HG03565 (cell line): Measurements from ENCODE around the gene AFDN.
"Not testable (repeated sequence)": the region's sequence is repeated elsewhere in the genome, so short reads cannot be mapped to it uniquely, and the experiment has no call there.

Experiments
- ATAC-seq: cut with Tn5 transposase; IDR thresholded peaks from one replicate; pipeline ENCODE4 v1.9.1; 2021; ENCODE audit warnings: mild to moderate bottlenecking, moderate library complexity; ENCODE audit not compliant: unreplicated experiment

The AFDN gene

DNA sequence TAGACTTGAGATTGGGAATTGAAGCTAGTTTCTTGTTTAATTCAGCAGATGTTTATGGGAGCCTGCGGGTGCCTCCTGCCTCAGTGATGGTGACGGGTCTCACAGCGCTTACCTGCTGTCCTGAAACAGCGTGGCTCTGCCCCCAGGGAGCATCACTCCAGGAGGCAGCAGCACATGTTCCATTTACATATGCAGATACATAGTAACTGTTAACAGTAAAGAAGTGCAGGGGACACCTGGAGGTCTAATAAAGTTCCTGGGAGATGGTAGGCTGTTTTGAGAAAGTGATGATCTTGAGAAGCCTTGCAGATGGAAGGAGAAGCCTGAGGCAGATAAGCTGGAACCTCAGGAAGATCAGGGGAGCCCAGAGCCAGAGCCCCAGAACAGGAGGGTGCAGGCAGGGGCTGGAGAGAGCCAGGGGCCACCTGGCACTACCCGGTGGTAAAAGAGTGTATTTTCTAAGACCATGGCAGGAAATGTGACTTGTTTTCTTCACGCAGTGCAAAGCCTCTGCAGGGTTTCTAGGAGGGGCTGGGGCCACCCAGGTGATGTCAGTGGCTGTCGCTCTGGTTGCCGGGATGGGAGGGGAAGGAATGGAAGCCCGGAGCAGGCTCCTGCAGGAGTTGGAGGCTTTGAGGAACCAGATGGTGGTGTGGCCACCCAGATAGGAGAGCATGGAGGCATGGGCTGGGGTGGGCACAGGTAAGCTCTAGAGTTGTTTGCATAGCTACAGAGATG, 146.6 kb downstream of the AFDN start:
- ATAC-seq = no peak

DNA sequence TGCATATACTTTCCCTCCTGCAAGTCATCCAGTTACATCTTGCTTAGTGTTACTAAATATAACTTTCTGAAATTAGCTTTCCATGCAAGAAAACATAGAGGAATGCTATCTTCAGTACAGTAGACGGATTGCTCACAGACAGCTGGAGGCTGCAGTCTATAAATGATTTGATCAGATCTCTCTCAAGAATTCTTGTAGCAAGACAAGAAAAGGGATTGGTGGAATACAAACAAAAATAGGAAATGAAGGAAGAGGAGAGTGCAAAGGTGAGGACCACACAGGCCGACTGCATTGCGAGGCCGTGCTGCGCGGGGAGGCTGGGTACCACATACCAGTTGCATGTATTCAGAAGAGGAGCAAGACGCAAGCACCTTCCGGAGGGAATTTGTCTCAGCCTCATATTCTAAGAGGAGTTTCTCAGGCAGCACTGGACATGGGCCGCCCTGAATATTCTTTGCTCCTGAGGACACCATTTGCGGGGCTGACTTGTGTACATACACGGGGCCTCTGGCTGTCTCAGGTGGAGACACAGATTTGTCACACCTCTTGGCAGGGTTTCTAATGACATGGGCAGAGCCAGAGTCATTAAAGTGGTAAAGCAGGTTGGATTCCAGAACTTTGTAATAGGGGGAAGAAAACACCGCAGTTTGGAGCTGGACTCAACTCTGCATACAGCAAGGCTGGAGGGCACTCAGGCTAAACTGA, 148.1 kb downstream of the AFDN start:
- ATAC-seq = no peak

DNA sequence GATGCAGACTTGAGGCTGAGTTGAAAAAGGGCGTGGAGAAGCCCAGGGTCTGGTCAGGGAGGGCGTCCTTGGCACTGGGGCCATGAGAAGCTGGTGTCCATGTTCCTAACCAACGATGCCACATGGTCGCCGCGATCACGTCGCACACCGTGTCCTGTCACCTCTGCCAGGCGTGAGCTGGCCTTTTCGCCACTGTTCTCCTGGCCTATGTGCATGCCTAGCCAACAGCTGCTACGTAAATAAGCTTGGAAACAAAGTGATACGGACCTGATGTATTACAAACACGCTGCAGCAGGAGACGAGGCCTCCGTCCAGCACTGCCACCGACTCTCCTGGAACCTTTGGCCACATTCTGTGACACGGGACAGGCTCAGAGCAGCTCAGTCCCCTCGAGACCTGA, 148.7 kb downstream of the AFDN start:
- no peak for ATAC-seq

DNA sequence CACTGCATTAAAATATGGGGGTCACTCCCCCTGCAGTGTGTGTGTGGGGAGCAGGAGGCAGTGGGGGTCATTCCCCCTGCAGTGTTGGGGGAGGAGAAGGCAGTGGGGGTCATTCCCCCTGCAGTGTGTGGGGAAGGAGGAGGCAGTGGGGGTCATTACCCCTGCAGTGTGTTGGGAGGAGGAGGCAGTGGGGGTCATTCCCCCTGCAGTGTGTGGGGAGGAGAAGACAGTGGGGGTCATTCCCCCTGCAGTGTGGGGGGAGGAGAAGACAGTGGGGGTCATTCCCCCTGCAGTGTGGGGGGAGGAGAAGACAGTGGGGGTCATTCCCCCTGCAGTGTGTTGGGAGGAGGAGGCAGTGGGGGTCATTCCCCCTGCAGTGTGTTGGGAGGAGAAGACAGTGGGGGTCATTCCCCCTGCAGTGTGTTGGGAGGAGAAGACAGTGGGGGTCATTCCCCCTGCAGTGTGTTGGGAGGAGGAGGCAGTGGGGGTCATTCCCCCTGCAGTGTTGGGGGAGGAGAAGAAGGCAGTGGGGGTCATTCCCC, 149.5 kb downstream of the AFDN start:
- not testable (repeated sequence) for ATAC-seq

DNA sequence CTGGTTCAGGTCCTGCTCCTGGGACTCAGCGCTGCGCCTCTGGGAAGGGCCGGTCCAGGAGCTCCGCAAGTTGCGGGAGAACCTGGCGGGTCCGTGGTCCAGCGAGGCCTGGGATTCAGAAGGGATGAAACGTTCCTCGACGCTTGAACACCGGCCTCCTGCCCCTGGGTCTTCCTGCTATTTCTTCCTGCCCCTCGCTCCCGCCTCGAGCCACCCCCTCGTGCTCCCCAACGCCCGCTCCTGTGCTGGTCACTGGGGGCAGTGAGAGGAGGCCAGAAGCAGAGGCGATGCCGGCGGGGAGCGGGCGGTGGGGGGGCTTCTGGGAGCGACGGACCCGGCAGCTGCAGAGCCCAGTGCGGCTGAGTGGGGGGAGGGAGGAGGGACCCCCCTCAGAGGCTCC, 150.0 kb downstream of the AFDN start:
- no peak for ATAC-seq

DNA sequence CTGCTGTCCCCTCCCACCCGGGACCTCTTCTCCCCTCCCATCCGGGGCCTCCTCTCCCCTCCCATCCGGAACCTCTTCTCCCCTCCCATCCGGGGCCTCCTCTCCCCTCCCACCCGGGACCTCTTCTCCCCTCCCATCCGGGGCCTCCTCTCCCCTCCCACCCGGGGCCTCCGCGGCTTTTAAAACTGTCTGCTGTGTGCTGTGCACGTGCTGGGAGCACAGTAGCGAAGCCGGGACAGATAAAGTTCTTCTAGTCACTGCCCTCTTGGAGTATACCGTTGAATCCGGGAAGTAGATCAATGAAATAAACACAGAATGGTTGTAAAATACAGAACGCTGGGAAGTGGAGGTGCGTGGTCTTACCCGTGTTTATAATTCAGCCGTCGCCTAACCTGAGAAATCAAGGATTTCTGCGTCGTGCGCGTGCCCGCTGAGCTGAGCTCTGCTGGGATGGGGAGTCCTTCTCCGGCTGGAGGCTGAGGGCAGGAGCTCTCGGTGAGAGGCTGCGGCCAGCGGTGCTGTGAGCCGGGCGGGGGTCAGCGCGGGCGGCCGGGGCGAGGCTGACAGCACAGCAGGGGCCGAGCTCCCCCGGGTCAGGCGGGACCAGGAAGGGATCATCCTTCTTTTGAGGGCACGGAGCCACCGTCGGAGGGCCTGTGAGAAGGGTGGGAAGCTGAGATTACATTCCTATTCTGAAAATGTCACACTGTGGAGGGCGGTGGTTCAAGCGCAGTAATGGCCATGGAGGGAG, 151.2 kb downstream of the AFDN start:
- no peak for ATAC-seq

DNA sequence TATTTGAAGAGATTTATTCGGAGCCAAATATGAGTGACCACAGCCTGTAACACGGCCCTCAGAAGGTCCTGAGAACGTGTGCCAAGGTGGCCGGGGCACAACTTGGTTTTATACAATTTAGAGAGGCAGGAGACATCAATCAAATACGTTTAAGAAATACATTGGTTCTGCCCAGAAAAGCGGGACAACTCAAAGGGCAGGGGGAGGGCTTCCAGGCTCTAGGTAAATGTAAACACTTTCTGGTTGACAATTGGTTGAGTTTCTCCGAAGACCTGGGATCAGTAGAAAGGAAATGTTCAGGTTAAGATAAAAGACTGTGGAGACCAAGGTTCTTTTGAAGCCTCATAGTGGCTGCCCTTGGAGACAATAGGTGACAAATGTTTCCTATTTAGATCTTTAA, 151.9 kb downstream of the AFDN start:
- no peak for ATAC-seq

DNA sequence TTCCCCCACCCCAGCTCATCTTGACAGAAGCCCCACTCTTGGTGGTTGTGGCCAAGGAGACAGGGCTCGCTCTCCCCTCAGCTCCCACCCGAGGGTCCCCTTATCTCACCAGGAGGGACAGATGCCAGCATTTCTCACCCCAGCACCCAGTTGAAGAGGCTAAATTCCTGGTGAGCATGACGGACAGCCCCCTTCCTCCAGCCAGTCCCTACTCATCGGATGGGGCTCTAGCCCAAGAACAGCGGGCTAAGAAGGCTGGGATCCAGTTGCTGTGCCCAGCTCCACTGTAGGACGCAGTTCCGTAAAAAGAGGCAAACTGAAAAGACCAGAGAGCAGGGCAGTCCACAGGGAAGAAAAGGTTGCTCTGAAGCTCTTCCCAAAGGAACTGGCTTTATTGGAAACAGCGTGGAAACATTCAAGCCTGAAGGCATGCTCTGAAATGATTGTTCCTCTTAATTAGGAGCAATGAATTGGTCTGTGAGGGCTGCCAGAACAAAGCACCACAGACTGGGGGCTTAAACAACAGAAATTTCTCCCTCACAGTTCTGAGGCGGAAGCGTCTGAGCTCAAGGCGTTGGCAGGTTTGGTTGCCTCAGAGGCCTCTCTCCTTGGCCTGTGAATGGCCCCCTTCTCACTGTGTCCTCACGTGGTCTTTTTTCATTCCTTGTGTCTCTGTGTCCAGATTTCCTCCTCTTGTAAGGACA, 152.9 kb downstream of the AFDN start:
- ATAC-seq = no peak

DNA sequence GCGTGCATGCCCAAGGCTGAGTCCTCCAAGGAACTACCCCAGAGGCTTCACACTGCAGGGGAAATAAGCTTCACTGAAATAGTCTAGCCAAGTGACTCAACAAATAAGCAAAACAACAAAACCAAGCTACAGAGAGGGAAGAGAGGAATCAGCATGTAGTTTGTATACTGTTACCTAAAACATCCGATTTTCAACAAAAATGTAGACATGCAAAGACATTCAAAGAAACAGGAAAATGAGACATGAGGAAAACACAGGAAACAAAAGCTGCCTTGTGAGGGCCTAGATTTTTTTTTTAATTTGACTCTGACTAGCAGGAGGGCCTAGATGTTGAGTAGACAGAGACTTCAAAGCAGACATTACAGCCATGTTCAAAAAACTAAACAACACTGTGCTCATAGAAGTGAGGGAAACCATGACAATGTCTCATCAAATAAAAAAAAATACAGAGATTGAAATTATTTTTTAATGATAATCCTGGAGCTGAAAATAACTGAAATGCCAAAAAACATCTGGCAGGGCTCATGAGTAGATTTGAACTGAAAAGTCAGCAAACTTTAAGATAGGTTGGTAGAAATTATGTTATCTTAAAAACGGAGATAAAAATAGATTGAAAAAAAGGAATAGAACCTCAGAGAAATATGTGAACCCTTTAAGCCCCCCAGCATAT, 154.3 kb downstream of the AFDN start:
- ATAC-seq = no peak

DNA sequence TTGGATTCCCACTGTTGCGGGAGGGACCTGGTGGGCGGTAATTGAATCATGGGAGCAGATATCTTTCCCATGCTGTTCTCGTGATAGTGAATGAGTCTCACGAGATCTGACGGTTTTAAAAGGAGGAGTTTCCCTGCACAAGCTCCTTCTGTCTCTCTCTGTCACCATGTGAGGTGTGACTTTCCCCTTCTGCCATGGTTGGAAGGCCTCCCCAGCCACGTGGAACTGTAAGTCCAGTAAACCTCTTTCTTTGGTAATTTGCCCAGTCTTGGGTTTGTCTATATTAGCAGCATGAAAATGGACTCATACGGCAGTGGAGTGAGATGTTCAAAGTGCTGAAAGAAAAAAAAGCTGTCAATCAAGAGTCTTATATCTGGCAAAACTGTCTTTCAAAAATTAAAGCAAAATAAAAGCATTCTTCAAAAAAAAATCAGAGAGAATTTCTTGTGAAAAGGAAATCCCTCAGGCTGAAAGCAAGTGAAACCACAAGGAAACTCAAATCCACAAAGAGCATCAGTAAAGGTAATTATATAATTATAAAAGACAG, 155.3 kb downstream of the AFDN start:
- no peak for ATAC-seq

DNA sequence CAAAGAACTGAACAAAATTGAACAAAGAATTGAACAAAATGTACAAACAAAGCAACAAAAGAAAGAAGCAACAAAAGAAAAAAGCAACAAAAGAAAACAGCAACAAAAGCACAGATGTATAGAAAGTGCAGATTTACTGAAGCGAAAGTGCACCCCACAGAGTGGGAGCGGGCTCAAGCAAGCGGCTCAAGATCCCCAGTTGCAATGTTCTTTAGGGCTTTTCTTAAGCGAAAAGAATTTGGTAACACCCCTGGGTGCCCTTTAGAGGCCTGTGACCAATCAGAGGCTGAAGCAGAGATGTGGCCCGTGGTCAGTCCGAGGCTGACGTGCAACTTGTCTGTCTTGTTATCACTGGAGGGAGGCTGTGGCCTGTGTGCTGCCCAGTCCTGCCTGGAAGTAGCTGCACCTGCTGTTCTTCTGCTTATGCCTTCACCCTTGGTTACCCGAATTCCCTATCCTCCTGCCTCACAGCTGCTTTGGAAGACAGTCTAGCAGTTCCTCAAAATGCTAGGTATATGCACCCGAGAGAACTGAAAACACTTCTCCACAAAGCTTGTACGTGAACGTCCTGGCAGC, 157.5 kb downstream of the AFDN start:
- ATAC-seq = no peak

DNA sequence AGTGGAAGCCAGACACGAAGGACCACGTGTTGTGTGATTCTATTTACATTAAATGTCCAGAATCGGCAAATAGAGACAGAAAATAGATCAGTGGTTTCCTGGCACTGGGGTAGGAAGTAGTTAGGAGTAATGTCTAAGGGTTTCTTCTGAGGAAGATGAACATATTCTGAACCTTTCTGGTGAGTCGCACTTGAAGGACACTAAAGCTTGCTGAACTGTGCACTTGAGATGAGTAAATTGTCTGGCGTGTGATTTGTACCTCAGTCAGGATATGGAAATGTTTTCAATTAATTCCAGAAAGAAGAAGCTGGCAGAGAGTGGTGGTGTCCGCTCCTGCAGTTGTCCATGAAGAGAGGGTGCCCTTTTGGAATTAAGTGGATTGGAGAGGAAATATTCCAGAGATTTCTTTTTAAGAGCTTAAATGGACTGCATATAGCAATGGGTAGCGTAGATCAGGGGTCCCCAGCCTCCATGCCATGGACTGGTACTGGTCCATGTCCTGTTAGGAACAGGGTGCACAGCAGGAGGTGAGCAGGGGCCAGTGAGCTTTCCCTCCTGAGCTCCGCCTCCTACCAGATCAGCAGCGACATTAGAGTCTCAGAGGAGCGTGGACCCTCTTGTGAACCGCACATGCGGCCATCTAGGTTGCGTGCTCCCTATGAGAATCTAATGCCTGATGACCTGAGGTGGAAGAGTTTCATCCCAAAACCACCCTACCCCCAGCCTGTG, 158.3 kb downstream of the AFDN start:
- ATAC-seq = no peak

DNA sequence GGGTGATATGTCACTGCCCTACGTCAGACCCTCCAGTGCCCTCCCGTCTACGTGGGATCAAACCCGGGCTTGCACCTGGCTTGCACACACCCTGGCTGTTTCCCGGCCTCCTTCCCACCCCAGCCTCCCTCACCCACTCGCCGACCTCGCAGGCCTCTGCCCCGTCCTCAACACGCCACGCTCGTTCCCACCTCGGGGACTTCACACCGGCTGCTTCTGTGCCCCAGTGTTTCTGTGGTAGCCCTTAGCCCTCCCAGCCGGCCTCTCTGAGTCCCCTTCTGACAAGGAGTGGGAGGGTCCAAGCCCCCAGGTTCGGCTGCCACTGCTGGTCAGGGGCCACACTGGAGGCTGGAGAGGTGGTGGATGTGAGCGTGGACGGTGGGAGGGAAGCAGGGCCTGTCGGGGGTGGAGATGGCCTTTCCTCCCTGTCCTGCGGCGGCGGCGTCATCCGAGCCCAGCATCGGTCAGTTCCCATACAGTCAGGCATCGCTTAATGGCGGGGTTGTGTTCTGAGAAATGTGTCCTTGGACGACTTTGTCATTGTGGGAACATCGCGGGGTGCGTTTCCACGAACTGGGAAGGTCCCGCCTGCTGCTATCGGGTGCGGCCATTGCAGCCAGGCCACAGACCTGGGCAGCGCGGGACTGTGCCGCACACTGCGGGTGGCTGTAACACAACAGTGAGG, 159.3 kb downstream of the AFDN start:
- ATAC-seq = no peak

DNA sequence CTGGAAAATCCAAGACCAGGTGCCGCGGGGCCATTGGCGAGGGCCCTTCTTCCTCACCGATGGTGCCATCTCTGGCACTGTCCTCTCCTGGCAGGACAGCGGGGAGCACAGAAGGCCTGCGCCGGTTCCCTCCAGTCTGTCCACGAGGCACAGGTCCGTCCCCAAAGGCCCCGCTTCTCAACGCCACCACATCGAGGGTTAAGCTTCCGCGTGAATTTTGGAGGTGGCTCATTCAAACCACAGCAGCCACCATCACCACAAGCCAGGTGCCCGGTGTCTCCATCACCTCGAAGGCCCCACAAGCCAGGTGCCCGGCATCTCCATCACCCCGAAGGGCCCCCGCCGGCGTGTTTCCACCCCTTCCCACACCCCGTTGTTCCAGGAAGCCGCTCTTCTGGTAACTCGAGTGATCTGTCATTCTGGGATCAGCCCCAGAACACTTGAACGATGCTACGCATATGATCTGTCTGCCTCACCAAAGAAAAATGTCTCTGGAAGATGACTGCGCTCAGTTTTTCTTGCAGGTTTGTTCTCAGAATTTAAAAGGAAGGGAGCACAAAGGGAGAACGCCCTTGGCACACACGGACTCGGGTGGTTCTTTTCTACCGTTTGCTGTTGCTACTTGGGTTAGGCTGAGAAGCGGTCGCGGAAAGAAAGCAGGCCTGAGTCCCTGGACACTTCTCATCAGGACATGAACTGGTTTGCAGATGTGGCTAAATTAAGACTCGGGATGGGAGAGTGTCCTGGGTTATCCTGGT, 160.9 kb downstream of the AFDN start:
- no peak for ATAC-seq

DNA sequence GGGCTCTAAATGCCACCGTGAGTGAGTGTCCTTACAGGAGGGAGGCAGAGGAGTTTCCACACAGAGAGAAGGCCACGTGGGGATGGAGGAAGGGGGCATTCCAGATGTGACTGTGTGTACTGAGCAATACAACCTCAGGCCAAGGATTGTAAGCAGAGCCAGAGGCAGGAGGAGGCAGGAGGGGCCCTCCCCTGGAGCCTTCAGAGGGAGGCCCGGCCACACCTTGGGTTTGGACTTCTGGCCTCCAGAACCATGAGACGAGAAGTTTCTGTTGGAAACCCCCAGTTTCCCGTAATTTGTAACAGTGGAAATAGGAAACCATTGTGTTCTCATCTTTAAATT, 161.4 kb downstream of the AFDN start:
- ATAC-seq = no peak

DNA sequence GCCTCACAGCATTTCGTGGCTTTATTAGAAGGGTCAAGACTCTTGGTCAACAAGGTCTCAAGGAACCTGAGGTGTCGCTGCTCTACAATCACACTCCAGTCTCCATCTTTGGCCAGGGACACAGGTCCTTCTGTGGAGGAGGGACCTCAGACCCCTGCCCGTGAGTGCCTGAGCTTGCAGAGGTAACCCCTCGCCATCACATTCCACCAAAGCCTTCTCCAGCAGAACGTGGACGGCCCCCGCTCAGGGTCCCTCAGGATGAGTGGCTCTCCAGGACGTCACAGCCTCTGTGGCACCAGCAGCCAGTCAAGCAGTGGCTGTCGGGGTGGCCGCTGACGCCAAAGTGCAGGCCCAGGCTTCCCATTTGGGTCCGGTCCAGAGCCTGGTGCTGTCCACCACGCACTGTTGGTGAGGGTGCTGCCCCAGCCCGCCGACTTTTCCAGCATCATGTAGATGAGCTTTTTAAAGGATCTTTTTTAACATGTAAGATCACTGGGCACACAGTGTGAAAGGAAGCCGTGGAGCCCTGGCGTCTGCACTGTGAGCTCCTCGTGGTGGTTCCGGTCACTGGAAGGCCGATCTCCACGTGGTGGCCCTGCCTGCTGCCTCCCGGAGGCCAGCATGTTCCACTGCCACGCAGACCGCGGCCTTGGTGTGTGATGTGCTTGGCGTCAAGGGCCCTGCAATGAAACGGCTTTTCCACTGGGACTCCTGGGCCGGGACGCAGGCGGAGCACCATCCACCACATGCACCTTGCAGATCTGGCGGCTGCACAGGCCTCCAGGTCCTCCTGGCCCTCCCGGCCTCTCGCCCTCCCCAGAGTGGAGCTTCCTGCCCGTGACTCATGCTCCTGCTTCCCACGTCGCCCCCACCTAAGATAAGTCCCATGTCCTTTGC, 162.5 kb downstream of the AFDN start:
- no peak for ATAC-seq
